ENCODE results near the gene FGFR2. TPM values are rescaled to one million over a fixed set of nuclear protein-coding genes. Genes with fewer than 3 reads are reported as not detected.

FGFR2 gene
- polyA plus RNA-seq, 1 of the 3 experiments (the other 2 are of a cell fraction) = 0.02 TPM

DNA sequence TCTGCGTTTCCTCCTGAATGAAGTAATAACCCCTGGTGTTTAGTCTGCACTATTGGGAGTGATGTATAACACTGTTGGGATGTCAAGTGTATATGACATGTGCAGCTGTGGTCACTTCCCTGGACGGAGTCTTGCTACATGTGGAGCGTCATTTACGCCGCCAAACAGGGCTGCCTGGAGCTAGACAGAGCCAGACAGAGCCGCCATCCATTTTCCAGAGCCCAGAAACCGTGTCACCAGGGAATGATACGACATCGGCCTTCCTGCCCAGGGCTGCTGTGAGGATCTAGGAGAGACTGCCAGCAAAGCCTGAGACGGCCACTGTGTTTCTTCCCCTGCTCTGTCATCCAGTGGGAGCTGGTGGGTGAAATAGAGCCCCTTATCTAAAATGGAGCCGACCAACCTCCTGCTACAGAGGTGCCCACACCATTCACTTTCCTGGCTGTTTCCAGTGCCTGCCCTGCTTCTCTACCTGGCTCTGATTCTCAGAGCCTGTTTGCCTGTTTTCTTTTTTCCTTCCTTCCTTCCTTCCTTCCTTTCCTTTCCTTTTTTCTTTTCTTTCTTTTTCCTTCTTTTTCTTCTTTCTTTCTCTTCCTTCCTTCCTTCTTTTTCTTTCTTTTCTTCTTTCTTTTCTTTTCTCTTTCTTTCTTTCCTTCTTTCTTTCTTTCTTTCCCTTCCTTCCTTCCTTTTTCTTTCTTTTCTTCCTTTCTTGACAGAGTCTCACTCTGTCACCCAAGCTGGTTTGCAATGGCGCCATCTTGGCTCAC, 13.3 kb upstream of the FGFR2 start:
- Histone ChIP-seq H3K4me2 (no peak overlapping the region), H3K27ac (ENCODE audit: low read depth in 2 of 2, low read length in 1 of 2) (no peak overlapping the region; a peak in 1 of 4 replicates), H3K36me3 (replicated peaks in 1 of 2; ENCODE audit: control insufficient read depth in 1 of 2, insufficient read depth in 2 of 2, low read length in 1 of 2) (no peaks in the 10 kb centered on the region), H3F3A (replicated peaks; ENCODE audit: insufficient read depth) (no peaks in the 10 kb centered on the region), H3K9ac (no peak overlapping the region), H3K4me3 (ENCODE audit: low read depth in 2 of 2, low read length in 1 of 2) (no peak overlapping the region), H3K79me2 (ENCODE audit: insufficient read depth) (no peaks in the 10 kb centered on the region), H2AFZ (ENCODE audit: low read depth) (no peak overlapping the region), H3K9me2 (no peaks in the 10 kb centered on the region), H3K9me3 (no peaks in the 10 kb centered on the region), H3K4me1 (ENCODE audit: control insufficient read depth in 1 of 2, insufficient read depth in 2 of 2, low read depth in 1 of 2, low read length in 1 of 2) (no peaks in the 10 kb centered on the region; a peak in 1 of 4 replicates), H3K27me3 (ENCODE audit: insufficient read depth) (no peaks in the 10 kb centered on the region; the same call in 1 of the 2 replicates), H4K20me1 (ENCODE audit: insufficient read depth) (no peaks in the 10 kb centered on the region)
- TF ChIP-seq NFIC (IDR thresholded peaks at IDR 0.05; ENCODE audit: borderline replicate concordance) = no peak
- TF ChIP-seq USF2 (IDR thresholded peaks at IDR 0.05; ENCODE audit: borderline replicate concordance, low read depth, low read length) = no peak
- TF ChIP-seq, protein P1, sequence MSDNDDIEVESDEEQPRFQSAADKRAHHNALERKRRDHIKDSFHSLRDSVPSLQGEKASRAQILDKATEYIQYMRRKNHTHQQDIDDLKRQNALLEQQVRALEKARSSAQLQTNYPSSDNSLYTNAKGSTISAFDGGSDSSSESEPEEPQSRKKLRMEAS (IDR thresholded peaks at IDR 0.05; ENCODE audit: low read depth) = no peak
- no peak for TF ChIP-seq FOXJ3 (CRISPR knock-in tag; IDR thresholded peaks at IDR 0.05)
- TF ChIP-seq CHD2 (IDR thresholded peaks at IDR 0.05; ENCODE audit: low read length, partially characterized antibody) = no peak
- no peak for TF ChIP-seq SIN3A (IDR thresholded peaks at IDR 0.05; ENCODE audit: borderline replicate concordance, low read depth, low read length)
- no peak for TF ChIP-seq FOSL2 (IDR thresholded peaks at IDR 0.05; ENCODE audit: borderline replicate concordance, low read depth)
- no peak for TF ChIP-seq JUND (IDR thresholded peaks at IDR 0.05)
- TF ChIP-seq EZH2phosphoT487 (IDR thresholded peaks at IDR 0.05; ENCODE audit: borderline replicate concordance, low read depth) = no peak
- TF ChIP-seq TAF1 (IDR thresholded peaks at IDR 0.05; ENCODE audit: borderline replicate concordance, low read depth, low read length) = no peak
- TF ChIP-seq FOXM1 (IDR thresholded peaks at IDR 0.05; ENCODE audit: low read depth) = no peak
- TF ChIP-seq, protein P2, sequence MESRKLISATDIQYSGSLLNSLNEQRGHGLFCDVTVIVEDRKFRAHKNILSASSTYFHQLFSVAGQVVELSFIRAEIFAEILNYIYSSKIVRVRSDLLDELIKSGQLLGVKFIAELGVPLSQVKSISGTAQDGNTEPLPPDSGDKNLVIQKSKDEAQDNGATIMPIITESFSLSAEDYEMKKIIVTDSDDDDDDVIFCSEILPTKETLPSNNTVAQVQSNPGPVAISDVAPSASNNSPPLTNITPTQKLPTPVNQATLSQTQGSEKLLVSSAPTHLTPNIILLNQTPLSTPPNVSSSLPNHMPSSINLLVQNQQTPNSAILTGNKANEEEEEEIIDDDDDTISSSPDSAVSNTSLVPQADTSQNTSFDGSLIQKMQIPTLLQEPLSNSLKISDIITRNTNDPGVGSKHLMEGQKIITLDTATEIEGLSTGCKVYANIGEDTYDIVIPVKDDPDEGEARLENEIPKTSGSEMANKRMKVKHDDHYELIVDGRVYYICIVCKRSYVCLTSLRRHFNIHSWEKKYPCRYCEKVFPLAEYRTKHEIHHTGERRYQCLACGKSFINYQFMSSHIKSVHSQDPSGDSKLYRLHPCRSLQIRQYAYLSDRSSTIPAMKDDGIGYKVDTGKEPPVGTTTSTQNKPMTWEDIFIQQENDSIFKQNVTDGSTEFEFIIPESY (IDR thresholded peaks at IDR 0.05; ENCODE audit: borderline replicate concordance, low read depth) = no peak
- TF ChIP-seq GATA2 (CRISPR knock-in tag; IDR thresholded peaks at IDR 0.05) = no peak
- TF ChIP-seq ELF1 (IDR thresholded peaks at IDR 0.05) = no peak
- no peak for TF ChIP-seq PBX3 (IDR thresholded peaks at IDR 0.05)
- no peak for TF ChIP-seq GABPA (IDR thresholded peaks at IDR 0.05; ENCODE audit: low read depth)
- TF ChIP-seq RAD21 (IDR thresholded peaks at IDR 0.05; ENCODE audit: low read length) = no peak
- TF ChIP-seq POLR2AphosphoS5 (IDR thresholded peaks at IDR 0.05; ENCODE audit: low read depth, low read length) = no peak
- TF ChIP-seq EP300 (IDR thresholded peaks at IDR 0.05; ENCODE audit: borderline replicate concordance in 1 of 2, low read depth in 1 of 2, low read length in 1 of 2) = no peak
- POLR2A ChIA-PET = no interaction called here
- CTCF ChIA-PET = interaction anchor here (0.8 to 7.0 kb wide), 6 partner anchors 13 to 669 kb away, joined by 3 to 54 read pairs (median 36); no protein-coding TSS in a partner anchor
- DNase-seq = peak; percentile 41
- 53% methylated on average over 10 of the region's 12 CpGs for WGBS (ENCODE audit: low lambda C conversion rate)

Data from SK-N-SH (cell line).